NCI-H2107 (cell line): Measurements from ENCODE around the gene L1CAM.
"Not testable (repeated sequence)": the region's sequence is repeated elsewhere in the genome, so short reads cannot be mapped to it uniquely, and the experiment has no call there.

Experiments
- DNase-seq: peaks from one replicate; lab custom pipeline; 2025; lab: John Stamatoyannopoulos, UW

Gene L1CAM

GRCh38 chrX:153829799-153830639 lies 56.0 kb downstream of the L1CAM start, which contains the start of gene PDZD4:
PDZD4 (minus strand) TSS chrX:153830544; CDS start chrX:153830298, 246 bp downstream.
- no peak for DNase-seq

- DNase-seq, result no peak
These were observed 56.5 kb downstream of the L1CAM start for GRCh38 chrX:153829549-153829798.

GRCh38 chrX:153828723-153829548 lies 57.0 kb downstream of the L1CAM start:
- DNase-seq, result no peak

GRCh38 chrX:153828308-153828707 lies 57.7 kb downstream of the L1CAM start:
- DNase-seq, result no peak

- DNase-seq, result no peak
These were observed 58.1 kb downstream of the L1CAM start for GRCh38 chrX:153827903-153828302.

- no peak for DNase-seq
These were observed 59.0 kb downstream of the L1CAM start for GRCh38 chrX:153827016-153827415.

- no peak for DNase-seq
These were observed 60.9 kb downstream of the L1CAM start for GRCh38 chrX:153825042-153825441.

- DNase-seq, result no peak
These were observed 61.6 kb downstream of the L1CAM start for GRCh38 chrX:153824348-153824747.

GRCh38 chrX:153821066-153821465 lies 64.9 kb downstream of the L1CAM start:
- DNase-seq, result no peak

GRCh38 chrX:153820601-153821000 lies 65.4 kb downstream of the L1CAM start:
- DNase-seq, result no peak

GRCh38 chrX:153819384-153820040 lies 66.5 kb downstream of the L1CAM start:
- DNase-seq, result no peak

GRCh38 chrX:153818571-153819383 lies 67.2 kb downstream of the L1CAM start:
- peak; percentile 52 for DNase-seq

- DNase-seq, result not testable (repeated sequence)
These were observed 67.9 kb downstream of the L1CAM start for GRCh38 chrX:153818064-153818463.

- DNase-seq, result no peak
These were observed 68.9 kb downstream of the L1CAM start for GRCh38 chrX:153816831-153817690.

- no peak for DNase-seq
These were observed 71.2 kb downstream of the L1CAM start for GRCh38 chrX:153814591-153815315.

- no peak for DNase-seq
These were observed 72.8 kb downstream of the L1CAM start for GRCh38 chrX:153813161-153813560.

- DNase-seq, result no peak
These were observed 73.8 kb downstream of the L1CAM start for GRCh38 chrX:153812220-153812619.
